ENCODE measurements around the gene PRDM15.

GRCh38 chr21:41766883-41767605 lies 112.1 kb downstream of the PRDM15 start, which contains the start of gene RIPK4:
- TF ChIP-seq FOSL1 (IDR thresholded peaks at IDR 0.05; ENCODE audit: low read depth) (no peak), CTCF (IDR thresholded peaks at IDR 0.05 in 2 of 3, conservative IDR thresholded peaks at IDR 0.05 in 1 of 3; ENCODE audit: borderline replicate concordance in 1 of 3, insufficient read depth in 1 of 3, low read depth in 2 of 3, low read length in 2 of 3) (no peak), JUND (IDR thresholded peaks at IDR 0.05) (no peak), EZH2 (IDR thresholded peaks at IDR 0.05) (no peak), SP1 (IDR thresholded peaks at IDR 0.05; ENCODE audit: low read depth) (peak; percentile 48; the same call in 1 of the 2 replicates), POLR2A (IDR thresholded peaks at IDR 0.05; ENCODE audit: borderline replicate concordance, extremely low read depth, insufficient read depth, insufficient read length) (peak; percentile 75), YY1 (IDR thresholded peaks at IDR 0.05; ENCODE audit: extremely low read depth, insufficient replicate concordance, low read depth, low read length) (no peak), POLR2AphosphoS5 (IDR thresholded peaks at IDR 0.05; ENCODE audit: low read depth, low read length) (peak; percentile 90), SRF (IDR thresholded peaks at IDR 0.05; ENCODE audit: low read depth) (no peak)
- TF ChIP-seq, protein P1, sequence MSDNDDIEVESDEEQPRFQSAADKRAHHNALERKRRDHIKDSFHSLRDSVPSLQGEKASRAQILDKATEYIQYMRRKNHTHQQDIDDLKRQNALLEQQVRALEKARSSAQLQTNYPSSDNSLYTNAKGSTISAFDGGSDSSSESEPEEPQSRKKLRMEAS (IDR thresholded peaks at IDR 0.05) = peak; percentile 71
